Upper lobe of left lung (tissue), 6 donors: Measurements from ENCODE around the gene LRBA. TPM values are rescaled to one million over a fixed set of nuclear protein-coding genes. Genes with fewer than 3 reads are reported as not detected.

Experiments
- ATAC-seq, 2 donors: fragments of 200-7000 bp; cut with Tn5 transposase; one replicate each; pipeline ENCODE4 v1.9.1; 2022; ENCODE audit warnings: mild to moderate bottlenecking in 2 of 2, moderate library complexity in 2 of 2; ENCODE audit not compliant: low FRiP score in 2 of 2
- DNase-seq, 2 donors: peaks; one replicate each; pipeline ENCODE4 v3.0.0-alpha.2; 2019 to 2020
- H3K27ac ChIP-seq, 4 donors: fragments of 200-600 bp; sonication (generic); one replicate each; pipeline ENCODE4 v1.5.1; 2016 to 2019
- H3K27me3 ChIP-seq, 4 donors: fragments of 200-600 bp; sonication (generic); one replicate each; pipeline ENCODE4 v1.5.1; 2017 to 2019
- H3K36me3 ChIP-seq, 4 donors: fragments of 200-600 bp; sonication (generic); one replicate each; pipeline ENCODE4 v1.5.1; 2016 to 2019
- H3K4me1 ChIP-seq, 4 donors: fragments of 200-600 bp; sonication (generic); one replicate each; pipeline ENCODE4 v1.5.1; 2018 to 2019
- H3K4me3 ChIP-seq, 4 donors: fragments of 200-600 bp; sonication (generic); one replicate each; pipeline ENCODE4 v1.5.1; 2017 to 2019; ENCODE audit warnings: mild to moderate bottlenecking in 2 of 4, moderate library complexity in 1 of 4
- H3K9me3 ChIP-seq, 4 donors: fragments of 200-600 bp; sonication (generic); one replicate each; pipeline ENCODE4 v1.5.1; 2018 to 2019
- CTCF ChIP-seq, 6 experiments: fragments of 450-650 bp in 4 of 6; fragments of 200-600 bp in 2 of 6; sonication (generic) in 2 of 6; IDR thresholded peaks; one replicate each; pipeline ENCODE4 v1.5.1; 2016 to 2019; ENCODE audit warnings: antibody characterized with exemption in 6 of 6
- EP300 ChIP-seq, 4 donors: sonication (generic); formaldehyde crosslinking; IDR thresholded peaks; one replicate each; pipeline ENCODE4 v1.5.1; 2017; ENCODE audit warnings: antibody characterized with exemption in 4 of 4, control low read depth in 2 of 4
- POLR2A ChIP-seq, 4 donors: fragments of 450-650 bp; IDR thresholded peaks; one replicate each; pipeline ENCODE4 v1.5.1; 2016 to 2017; ENCODE audit warnings: antibody characterized with exemption in 4 of 4, mild to moderate bottlenecking in 2 of 4
- POLR2AphosphoS5 ChIP-seq, 2 donors: sonication (generic); formaldehyde crosslinking; IDR thresholded peaks; one replicate each; pipeline ENCODE4 v1.5.1; 2017; ENCODE audit warnings: antibody characterized with exemption in 2 of 2
- WGBS, 2 donors: methylation state at CpG; one replicate each; pipeline ENCODE4 v1.1.5; 2017 to 2018; 5-methylcytosine and 5-hydroxymethylcytosine counted together
- total RNA-seq, 6 donors: library from RNA; depleted of rRNA in 4 of 6; stranded (reverse); fragments of >200 nt in 4 of 6; gene quantifications; one replicate each; pipeline versions ENCODE4 v1.1.0 to v1.2.1, GENCODE V29; 2016 to 2021
- donor health status: DM: no; HTN: no; CAD: no; lungs with moderate emphysema.
- donor health status: DM: no; HTN: yes; CAD: no; lungs with severe emphysema.

The LRBA gene
- total RNA-seq, 6 donors from 2014 or later = 34.7 to 139 (median 56.4) TPM

- H3K36me3 ChIP-seq = no peaks in the 10 kb centered on the region
- no peak overlapping the region for H3K4me3 ChIP-seq
- no peak for TF ChIP-seq POLR2A (IDR thresholded peaks at IDR 0.05)
- TF ChIP-seq POLR2AphosphoS5 (IDR thresholded peaks at IDR 0.05) = no peak
- TF ChIP-seq EP300 (IDR thresholded peaks at IDR 0.05) = no peak
- no peak for TF ChIP-seq CTCF (IDR thresholded peaks at IDR 0.05)
- H3K27me3 ChIP-seq = no peaks in the 10 kb centered on the region
- 74 to 75% methylated on average over 3 of the region's 3 CpGs for WGBS, 2 donors
- ATAC-seq (no peak), DNase-seq (no peak)
- no peak overlapping the region for H3K27ac ChIP-seq
- no peaks in the 10 kb centered on the region for H3K4me1 ChIP-seq
- no peaks in the 10 kb centered on the region for H3K9me3 ChIP-seq
Observed at GRCh38 chr4:150327262-150327780, 687.8 kb downstream of the LRBA start.

- no peak for ATAC-seq
- Histone ChIP-seq H3K27me3 (no peaks in the 10 kb centered on the region), H3K27ac (no peak overlapping the region), H3K9me3 (no peaks in the 10 kb centered on the region), H3K4me1 (no peaks in the 10 kb centered on the region), H3K36me3 (no peaks in the 10 kb centered on the region), H3K4me3 (no peak overlapping the region)
- DNase-seq = no peak
- 86 to 91% methylated on average over 2 of the region's 2 CpGs for WGBS, 2 donors
- no peak for TF ChIP-seq CTCF (IDR thresholded peaks at IDR 0.05)
- TF ChIP-seq POLR2A (IDR thresholded peaks at IDR 0.05) = no peak
- TF ChIP-seq EP300 (IDR thresholded peaks at IDR 0.05) = no peak
- TF ChIP-seq POLR2AphosphoS5 (IDR thresholded peaks at IDR 0.05) = no peak
Observed at GRCh38 chr4:150325872-150326271, 689.2 kb downstream of the LRBA start.

GRCh38 chr4:150323406-150324325 lies 691.4 kb downstream of the LRBA start:
- TF ChIP-seq EP300 (IDR thresholded peaks at IDR 0.05) = no peak
- no peak for TF ChIP-seq POLR2A (IDR thresholded peaks at IDR 0.05)
- TF ChIP-seq POLR2AphosphoS5 (IDR thresholded peaks at IDR 0.05) = no peak
- TF ChIP-seq CTCF (IDR thresholded peaks at IDR 0.05) = no peak
- Histone ChIP-seq H3K4me3 (no peak overlapping the region), H3K27me3 (no peaks in the 10 kb centered on the region), H3K36me3 (no peaks in the 10 kb centered on the region), H3K27ac (no peak overlapping the region), H3K4me1 (no peaks in the 10 kb centered on the region), H3K9me3 (no peaks in the 10 kb centered on the region)
- DNase-seq = no peak
- ATAC-seq = no peak
- 80% methylated on average over 7 of the region's 7 CpGs for WGBS, 2 donors

- 88 to 95% methylated on average over 4 of the region's 4 CpGs for WGBS, 2 donors
- Histone ChIP-seq H3K9me3 (no peaks in the 10 kb centered on the region), H3K36me3 (no peaks in the 10 kb centered on the region), H3K4me3 (no peak overlapping the region), H3K27me3 (no peaks in the 10 kb centered on the region), H3K4me1 (no peaks in the 10 kb centered on the region), H3K27ac (no peak overlapping the region)
- TF ChIP-seq CTCF (IDR thresholded peaks at IDR 0.05) (no peak), POLR2AphosphoS5 (IDR thresholded peaks at IDR 0.05) (no peak), EP300 (IDR thresholded peaks at IDR 0.05) (no peak), POLR2A (IDR thresholded peaks at IDR 0.05) (no peak)
- DNase-seq = no peak
- ATAC-seq = no peak
Observed at GRCh38 chr4:150322646-150323045, 692.4 kb downstream of the LRBA start.
